HepG2 (cell line): ENCODE measurements around the gene PRKCG. TPM values are rescaled to one million over a fixed set of nuclear protein-coding genes. Genes with fewer than 3 reads are reported as not detected.

Source experiments
- ATAC-seq: fragments of 200-7000 bp; cut with Tn5 transposase; 3 replicates; pipeline ENCODE4 v1.9.1; 2020; ENCODE audit warnings: mild to moderate bottlenecking, moderate library complexity
- BruUV-seq: library from RNA; stranded (reverse); fragments of 400-500 nt; replicated peaks from 2 replicates; lab custom pipeline; 2021; lab: Mats Ljungman, UMichigan
- CTCF ChIA-PET: fragments of 300-600 bp; formaldehyde crosslinking; extraction: SDS; loops from one replicate; lab custom pipeline; 2021; ENCODE audit warnings: low total read pairs, inconsistent platforms, low intra/inter-chr PET ratio; lab: Yijun Ruan, JAX
- POLR2A ChIA-PET: fragments of 350-600 bp; sonication (Branson Sonifier 250); formaldehyde crosslinking; loops from one replicate; lab custom pipeline; 2020; ENCODE audit warnings: antibody characterized with exemption, inconsistent platforms; lab: Yijun Ruan, JAX
- DNase-seq: peaks from one replicate; pipeline ENCODE4 v3.0.0-alpha.2; 2015; ENCODE audit warnings: low spot score
- FAIRE-seq: peaks from 3 replicates; lab custom pipeline; 2011; peaks lifted over from hg19 to GRCh38; lab: Jason Lieb, UNC
- H2AFZ ChIP-seq: one replicate; pipeline ENCODE4 v1.6.1; 2011; ENCODE audit warnings: low read length, inconsistent platforms
- H3K27ac ChIP-seq: fragments of 300-600 bp; 3 replicates; pipeline ENCODE4 v1.8.0; 2011; ENCODE audit warnings: mixed run types, mild to moderate bottlenecking, mixed read lengths, low read length, inconsistent platforms; ENCODE audit not compliant: insufficient read depth; ENCODE audit errors: extremely low read length
- H3K27me3 ChIP-seq, 2 experiments: fragments of 200-600 bp in 1 of 2; 2 replicates in 1 of 2; 3 replicates in 1 of 2; pipeline versions ENCODE4 v1.6.0 to v1.8.0; 2011; ENCODE audit warnings: low read length in 2 of 2, mild to moderate bottlenecking in 2 of 2, moderate library complexity in 2 of 2, inconsistent platforms in 1 of 2; ENCODE audit not compliant: insufficient read depth in 2 of 2, control insufficient read depth in 1 of 2
- H3K36me3 ChIP-seq, 2 experiments: fragments of 200-600 bp in 1 of 2; replicated peaks in 1 of 2; 2 replicates in 1 of 2; 3 replicates in 1 of 2; pipeline versions ENCODE4 v1.5.1 to v1.8.0; 2011; ENCODE audit warnings: low read length in 2 of 2, inconsistent platforms in 1 of 2; ENCODE audit not compliant: insufficient read depth in 2 of 2, control insufficient read depth in 1 of 2
- H3K4me1 ChIP-seq: 2 replicates; pipeline ENCODE4 v1.5.1; 2012; ENCODE audit warnings: low read length, inconsistent platforms; ENCODE audit not compliant: insufficient read depth
- H3K4me2 ChIP-seq: 2 replicates; pipeline ENCODE4 v1.6.0; 2011; ENCODE audit warnings: low read depth, low read length, inconsistent platforms
- H3K4me3 ChIP-seq, 3 experiments: fragments of 200-600 bp in 1 of 3; sonication (generic), shearing (Covaris generic) in 1 of 3; replicated peaks in 1 of 3; 2 replicates each; pipeline ENCODE4 v1.5.1; 2011 to 2016; ENCODE audit warnings: low read length in 3 of 3, inconsistent platforms in 2 of 3, low read depth in 2 of 3, mild to moderate bottlenecking in 2 of 3, control low read depth in 1 of 3, mixed read lengths in 1 of 3; ENCODE audit not compliant: insufficient read depth in 1 of 3
- H3K79me2 ChIP-seq: one replicate; pipeline ENCODE4 v1.6.1; 2011; ENCODE audit warnings: low read length, inconsistent platforms; ENCODE audit not compliant: insufficient read depth
- H3K9ac ChIP-seq: 2 replicates; pipeline ENCODE4 v1.6.0; 2011; ENCODE audit warnings: mild to moderate bottlenecking, low read depth, low read length, inconsistent platforms; ENCODE audit not compliant: insufficient read depth
- H3K9me3 ChIP-seq: 2 replicates; pipeline ENCODE4 v1.5.1; 2012; ENCODE audit warnings: mild to moderate bottlenecking, low read length
- H4K20me1 ChIP-seq: 2 replicates; pipeline ENCODE4 v1.6.0; 2011; ENCODE audit warnings: inconsistent platforms, mild to moderate bottlenecking, low read length, moderate library complexity; ENCODE audit not compliant: insufficient read depth
- ATM ChIP-seq: fragments of 450-650 bp; IDR thresholded peaks from 2 replicates; pipeline ENCODE4 v1.7.1; 2017; ENCODE audit warnings: mild to moderate bottlenecking, borderline replicate concordance
- CBX2 ChIP-seq, 2 experiments: fragments of 200-600 bp in 1 of 2; sonication (generic); formaldehyde crosslinking in 1 of 2; IDR thresholded peaks; 2 replicates each; pipeline versions ENCODE4 v1.7.0 to v1.8.1; 2018 to 2022; ENCODE audit warnings: low read depth in 2 of 2, low read length in 1 of 2, mild to moderate bottlenecking in 1 of 2, missing genetic modification reagents in 1 of 2
- CHD4 ChIP-seq: fragments of 200-600 bp; sonication (generic); IDR thresholded peaks from 2 replicates; pipeline ENCODE4 v1.7.0; 2017; ENCODE audit warnings: mild to moderate bottlenecking, low read length, borderline replicate concordance
- DNMT3B ChIP-seq: conservative IDR thresholded peaks from 2 replicates; pipeline ENCODE4 v1.6.1; 2016; ENCODE audit warnings: missing biosample characterization, control low read depth
- HDAC2 ChIP-seq: sonication (generic); formaldehyde crosslinking; IDR thresholded peaks from 2 replicates; pipeline ENCODE4 v1.4.0; 2020; ENCODE audit warnings: missing genetic modification reagents
- HNRNPUL1 ChIP-seq: fragments of 200-400 bp; formaldehyde crosslinking; IDR thresholded peaks from 2 replicates; pipeline ENCODE4 v1.6.1; 2017; ENCODE audit warnings: low read depth, mild to moderate bottlenecking, low read length, moderate library complexity
- IKZF4 ChIP-seq: sonication (generic); formaldehyde crosslinking; IDR thresholded peaks from 2 replicates; pipeline ENCODE4 v1.5.1; 2020; ENCODE audit warnings: borderline replicate concordance, mild to moderate bottlenecking, low read depth, missing genetic modification reagents; ENCODE audit errors: not compliant biosample characterization
- MTA1 ChIP-seq: sonication (generic); formaldehyde crosslinking; IDR thresholded peaks from 2 replicates; pipeline ENCODE4 v1.4.0; 2020; ENCODE audit warnings: missing genetic modification reagents, mild to moderate bottlenecking, borderline replicate concordance
- NFATC3 ChIP-seq: sonication (generic); formaldehyde crosslinking; IDR thresholded peaks from 2 replicates; pipeline ENCODE4 v1.5.1; 2020; ENCODE audit warnings: mild to moderate bottlenecking, missing genetic modification reagents
- PRPF4 ChIP-seq: fragments of 200-400 bp; formaldehyde crosslinking; IDR thresholded peaks from 2 replicates; pipeline ENCODE4 v1.6.1; 2016; ENCODE audit warnings: low read length, low read depth; ENCODE audit not compliant: poor library complexity, severe bottlenecking
- SNAPC2 ChIP-seq: sonication (generic); formaldehyde crosslinking; IDR thresholded peaks from 2 replicates; pipeline ENCODE4 v1.8.1; 2022; ENCODE audit warnings: mild to moderate bottlenecking, missing genetic modification reagents
- ZBTB42 ChIP-seq: sonication (generic); formaldehyde crosslinking; IDR thresholded peaks from 2 replicates; pipeline ENCODE4 v1.5.0; 2020; ENCODE audit warnings: mild to moderate bottlenecking, missing genetic modification reagents
- ZFP36L2 ChIP-seq: sonication (generic); formaldehyde crosslinking; IDR thresholded peaks from 2 replicates; pipeline ENCODE4 v1.4.0; 2020; ENCODE audit warnings: missing genetic modification reagents
- ZMYM4 ChIP-seq: sonication (generic); formaldehyde crosslinking; IDR thresholded peaks from 2 replicates; pipeline ENCODE4 v1.8.1; 2023; ENCODE audit warnings: mild to moderate bottlenecking, missing genetic modification reagents
- ZNF382 ChIP-seq: sonication (generic); formaldehyde crosslinking; IDR thresholded peaks from 2 replicates; pipeline ENCODE4 v1.5.0; 2020; ENCODE audit warnings: missing genetic modification reagents, mild to moderate bottlenecking, borderline replicate concordance
- ZNF883 ChIP-seq: sonication (generic); formaldehyde crosslinking; IDR thresholded peaks from 2 replicates; pipeline ENCODE4 v1.5.1; 2020; ENCODE audit warnings: mild to moderate bottlenecking, missing genetic modification reagents; ENCODE audit errors: not compliant biosample characterization
- WGBS: methylation state at CpG from one replicate; pipeline ENCODE4 v1.1.6; 2017; ENCODE audit warnings: low lambda C conversion rate; 5-methylcytosine and 5-hydroxymethylcytosine counted together
- in situ Hi-C: cut with HindIII; loops from 2 replicates; pipeline ENCODE4 v1.10.0; 2017; ENCODE audit warnings: low pct_unique_long_range_greater_than_20kb; ENCODE audit not compliant: extremely low pct_ligation_motif_present
- intact Hi-C: fragments of 100-400 bp; cut with micrococcal nuclease; formaldehyde crosslinking; loops from one replicate; pipeline ENCODE4 v1.10.0; 2022; ENCODE audit not compliant: unreplicated experiment
- polyA plus RNA-seq, 8 experiments: library from polyadenylated mRNA; depleted of rRNA in 3 of 8; stranded (reverse) in 7 of 8; unstranded in 1 of 8; fragments of >200 nt; fragmentation: Illumina TruSeq in 4 of 8; extraction: Trizol in 4 of 8; gene quantifications; 2 replicates each; pipeline versions ENCODE4 v1.2.1 to v1.2.3, GENCODE V29; 2011 to 2016; ENCODE audit warnings: low read depth in 4 of 8, missing spikeins in 1 of 8, mixed read lengths in 1 of 8; ENCODE audit not compliant: insufficient read depth in 1 of 8
- total RNA-seq, 5 experiments: library from RNA; depleted of rRNA; stranded (reverse); fragments of >200 nt; fragmentation: Illumina TruSeq; extraction: Trizol; gene quantifications; 2 replicates each; pipeline ENCODE4 v1.2.3, GENCODE V29; 2016; ENCODE audit warnings: low read depth in 1 of 5
- TF ChIP-seq, protein P1 (sequence below): IDR thresholded peaks from 2 replicates; pipeline ENCODE4 v1.6.1; 2016; ENCODE audit warnings: missing compliant biosample characterization, missing genetic modification reagents, borderline replicate concordance
- TF ChIP-seq, protein P2 (sequence below): sonication (generic); formaldehyde crosslinking; IDR thresholded peaks from 2 replicates; pipeline ENCODE4 v1.9.0; 2021; ENCODE audit warnings: mild to moderate bottlenecking, missing genetic modification reagents

The PRKCG gene
- total and polyA plus RNA-seq, 2 of the 13 experiments (the other 11 are each of a cell fraction or from before 2014, with no cell fraction given): 0.02 to 0.03 TPM

DNA sequence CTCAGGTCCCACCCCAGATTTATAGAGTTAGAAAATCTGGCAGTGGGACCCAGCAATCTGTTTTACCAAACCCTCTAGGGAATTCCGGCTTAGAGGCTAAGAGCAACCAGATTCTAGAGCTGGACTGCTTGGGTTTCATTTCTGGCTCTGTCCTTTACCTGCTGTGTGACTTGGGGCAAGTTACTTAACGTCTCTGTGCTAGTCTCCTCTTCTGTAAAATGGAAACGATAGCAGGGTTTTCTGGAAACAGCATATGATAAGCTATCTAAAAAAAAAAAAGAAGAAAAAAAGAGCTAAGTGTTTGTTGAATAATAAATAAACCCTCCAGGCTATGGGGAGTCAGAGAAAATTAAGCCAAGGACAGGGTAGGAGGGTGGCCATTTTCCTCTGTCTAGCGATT, 15.5 kb downstream of the PRKCG start:
- TF ChIP-seq PRPF4 (no peak), IKZF4 (CRISPR knock-in tag) (no peak), CHD4 (no peak), HDAC2 (no peak), ZNF883 (CRISPR knock-in tag) (no peak), HNRNPUL1 (no peak), DNMT3B (CRISPR knock-in tag) (no peak), ZBTB42 (CRISPR knock-in tag) (no peak), ZNF382 (CRISPR knock-in tag) (no peak), CBX2 (IDR thresholded peaks at IDR 0.05; ENCODE audit: low read depth, low read length) (no peak), CBX2 (CRISPR knock-in tag; IDR thresholded peaks at IDR 0.05; ENCODE audit: low read depth) (no peak), MTA1 (CRISPR knock-in tag) (no peak), ZMYM4 (CRISPR knock-in tag) (no peak), SNAPC2 (no peak), NFATC3 (no peak), ATM (no peak), ZFP36L2 (CRISPR knock-in tag) (no peak)
- TF ChIP-seq, protein P1, sequence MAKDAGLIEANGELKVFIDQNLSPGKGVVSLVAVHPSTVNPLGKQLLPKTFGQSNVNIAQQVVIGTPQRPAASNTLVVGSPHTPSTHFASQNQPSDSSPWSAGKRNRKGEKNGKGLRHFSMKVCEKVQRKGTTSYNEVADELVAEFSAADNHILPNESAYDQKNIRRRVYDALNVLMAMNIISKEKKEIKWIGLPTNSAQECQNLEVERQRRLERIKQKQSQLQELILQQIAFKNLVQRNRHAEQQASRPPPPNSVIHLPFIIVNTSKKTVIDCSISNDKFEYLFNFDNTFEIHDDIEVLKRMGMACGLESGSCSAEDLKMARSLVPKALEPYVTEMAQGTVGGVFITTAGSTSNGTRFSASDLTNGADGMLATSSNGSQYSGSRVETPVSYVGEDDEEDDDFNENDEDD (CRISPR knock-in tag): no peak
- TF ChIP-seq, protein P2, sequence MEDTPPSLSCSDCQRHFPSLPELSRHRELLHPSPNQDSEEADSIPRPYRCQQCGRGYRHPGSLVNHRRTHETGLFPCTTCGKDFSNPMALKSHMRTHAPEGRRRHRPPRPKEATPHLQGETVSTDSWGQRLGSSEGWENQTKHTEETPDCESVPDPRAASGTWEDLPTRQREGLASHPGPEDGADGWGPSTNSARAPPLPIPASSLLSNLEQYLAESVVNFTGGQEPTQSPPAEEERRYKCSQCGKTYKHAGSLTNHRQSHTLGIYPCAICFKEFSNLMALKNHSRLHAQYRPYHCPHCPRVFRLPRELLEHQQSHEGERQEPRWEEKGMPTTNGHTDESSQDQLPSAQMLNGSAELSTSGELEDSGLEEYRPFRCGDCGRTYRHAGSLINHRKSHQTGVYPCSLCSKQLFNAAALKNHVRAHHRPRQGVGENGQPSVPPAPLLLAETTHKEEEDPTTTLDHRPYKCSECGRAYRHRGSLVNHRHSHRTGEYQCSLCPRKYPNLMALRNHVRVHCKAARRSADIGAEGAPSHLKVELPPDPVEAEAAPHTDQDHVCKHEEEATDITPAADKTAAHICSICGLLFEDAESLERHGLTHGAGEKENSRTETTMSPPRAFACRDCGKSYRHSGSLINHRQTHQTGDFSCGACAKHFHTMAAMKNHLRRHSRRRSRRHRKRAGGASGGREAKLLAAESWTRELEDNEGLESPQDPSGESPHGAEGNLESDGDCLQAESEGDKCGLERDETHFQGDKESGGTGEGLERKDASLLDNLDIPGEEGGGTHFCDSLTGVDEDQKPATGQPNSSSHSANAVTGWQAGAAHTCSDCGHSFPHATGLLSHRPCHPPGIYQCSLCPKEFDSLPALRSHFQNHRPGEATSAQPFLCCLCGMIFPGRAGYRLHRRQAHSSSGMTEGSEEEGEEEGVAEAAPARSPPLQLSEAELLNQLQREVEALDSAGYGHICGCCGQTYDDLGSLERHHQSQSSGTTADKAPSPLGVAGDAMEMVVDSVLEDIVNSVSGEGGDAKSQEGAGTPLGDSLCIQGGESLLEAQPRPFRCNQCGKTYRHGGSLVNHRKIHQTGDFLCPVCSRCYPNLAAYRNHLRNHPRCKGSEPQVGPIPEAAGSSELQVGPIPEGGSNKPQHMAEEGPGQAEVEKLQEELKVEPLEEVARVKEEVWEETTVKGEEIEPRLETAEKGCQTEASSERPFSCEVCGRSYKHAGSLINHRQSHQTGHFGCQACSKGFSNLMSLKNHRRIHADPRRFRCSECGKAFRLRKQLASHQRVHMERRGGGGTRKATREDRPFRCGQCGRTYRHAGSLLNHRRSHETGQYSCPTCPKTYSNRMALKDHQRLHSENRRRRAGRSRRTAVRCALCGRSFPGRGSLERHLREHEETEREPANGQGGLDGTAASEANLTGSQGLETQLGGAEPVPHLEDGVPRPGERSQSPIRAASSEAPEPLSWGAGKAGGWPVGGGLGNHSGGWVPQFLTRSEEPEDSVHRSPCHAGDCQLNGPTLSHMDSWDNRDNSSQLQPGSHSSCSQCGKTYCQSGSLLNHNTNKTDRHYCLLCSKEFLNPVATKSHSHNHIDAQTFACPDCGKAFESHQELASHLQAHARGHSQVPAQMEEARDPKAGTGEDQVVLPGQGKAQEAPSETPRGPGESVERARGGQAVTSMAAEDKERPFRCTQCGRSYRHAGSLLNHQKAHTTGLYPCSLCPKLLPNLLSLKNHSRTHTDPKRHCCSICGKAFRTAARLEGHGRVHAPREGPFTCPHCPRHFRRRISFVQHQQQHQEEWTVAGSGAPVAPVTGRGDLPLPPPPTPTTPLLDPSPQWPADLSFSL (CRISPR knock-in tag): no peak
- Histone ChIP-seq H3K4me3 (no peak overlapping the region), H3K9me3 (no peaks in the 10 kb centered on the region), H3K27ac (no peak overlapping the region), H4K20me1 (no peaks in the 10 kb centered on the region), H3K4me1 (no peaks in the 10 kb centered on the region), H3K9ac (no peak overlapping the region), H3K27me3 (peaks cover 0 to 10% of the 10 kb centered on the region in 2 experiments; a peak in 3 of 5 replicates), H3K36me3 (no peaks in the 10 kb centered on the region), H3K79me2 (no peaks in the 10 kb centered on the region), H3K4me2 (no peak overlapping the region), H2AFZ (no peak overlapping the region)
- BruUV-seq: no TSS peak
- ATAC-seq (no peak), DNase-seq (no peak), FAIRE-seq (no peak)
- ChIA-PET POLR2A (no interaction called here), CTCF (no interaction called here)
- in situ Hi-C loops (no loop called here), intact Hi-C loops (no loop called here)
- WGBS: 9% methylated on average over 4 of the region's 4 CpGs
